Measurements from ENCODE around the gene FBXL7. TPM values are rescaled to one million over a fixed set of nuclear protein-coding genes. Genes with fewer than 3 reads are reported as not detected.

FBXL7 gene
- polyA plus RNA-seq, 1 donor from 2014 or later = 0.24 TPM

DNA sequence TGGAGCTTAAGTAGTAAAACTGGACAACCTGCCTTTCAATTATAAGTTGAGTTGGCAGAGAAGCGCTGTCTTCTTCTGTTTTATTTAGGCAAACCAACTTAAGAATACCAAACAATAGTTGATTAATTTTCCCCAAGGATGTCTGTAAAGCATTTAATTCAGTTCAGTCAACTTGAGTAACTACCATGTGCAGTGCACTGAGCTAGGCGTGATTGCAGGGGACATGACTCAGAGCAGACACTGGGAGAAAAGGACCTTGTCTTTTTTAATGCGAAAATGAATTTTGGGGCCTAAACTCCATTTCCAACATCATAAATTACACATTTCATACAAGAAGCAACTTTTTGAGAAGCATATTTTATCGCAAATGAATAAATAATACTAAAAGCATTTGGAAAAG, 66.3 kb downstream of the FBXL7 start:
- Histone ChIP-seq H2AFZ (ENCODE audit: low read depth, low read length) (no peak overlapping the region), H3K4me3 (ENCODE audit: low read length) (no peak overlapping the region), H3K9ac (ENCODE audit: low read length) (no peak overlapping the region), H3K4me2 (ENCODE audit: low read length) (no peak overlapping the region), H3K79me2 (replicated peaks; ENCODE audit: insufficient read depth, low read length) (no peaks in the 10 kb centered on the region), H3K27me3 (ENCODE audit: insufficient read depth, low read depth, low read length) (no peaks in the 10 kb centered on the region), H4K20me1 (ENCODE audit: insufficient read depth) (no peaks in the 10 kb centered on the region), H3K9me3 (ENCODE audit: low read length) (no peaks in the 10 kb centered on the region), H3K9me2 (ENCODE audit: insufficient read depth, low read length) (no peaks in the 10 kb centered on the region), H3F3A (ENCODE audit: insufficient read depth, low read length, poor library complexity, severe bottlenecking) (no peaks in the 10 kb centered on the region), H3K27ac (ENCODE audit: low read length) (no peak overlapping the region), H3K36me3 (ENCODE audit: insufficient read depth, low read length) (no peaks in the 10 kb centered on the region)
- no peak for TF ChIP-seq POLR2AphosphoS5 (IDR thresholded peaks at IDR 0.05)
- no peak for TF ChIP-seq MXI1 (conservative IDR thresholded peaks at IDR 0.05; ENCODE audit: poor library complexity, severe bottlenecking)
- no peak for TF ChIP-seq CTCF (IDR thresholded peaks at IDR 0.05; ENCODE audit: poor library complexity, severe bottlenecking)
- no peak for TF ChIP-seq RAD21 (conservative IDR thresholded peaks at IDR 0.05)

DNA sequence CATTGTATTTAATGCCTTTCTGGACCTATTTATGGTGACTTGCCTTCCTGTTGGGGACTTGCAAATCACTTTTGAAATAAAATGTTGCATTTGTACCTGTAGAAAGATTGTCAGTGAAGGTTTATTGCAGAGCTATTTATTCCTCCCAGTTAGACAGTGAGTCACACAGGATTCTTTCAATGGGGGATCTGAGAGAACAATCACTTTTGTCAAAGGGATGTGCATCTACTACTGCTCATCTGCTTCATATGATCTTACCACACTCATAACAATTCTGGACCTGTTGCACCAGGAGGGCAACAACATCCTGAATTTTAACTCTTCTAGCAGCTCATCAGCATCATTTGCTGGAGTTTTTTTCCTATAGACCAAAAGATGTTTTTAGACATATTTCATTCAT, 66.8 kb downstream of the FBXL7 start:
- H3K9ac ChIP-seq (ENCODE audit: low read length) = no peak overlapping the region
- H3K9me3 ChIP-seq (ENCODE audit: low read length) = no peaks in the 10 kb centered on the region
- no peaks in the 10 kb centered on the region for H3K9me2 ChIP-seq (ENCODE audit: insufficient read depth, low read length)
- H3K4me2 ChIP-seq (ENCODE audit: low read length) = no peak overlapping the region
- TF ChIP-seq MXI1 (conservative IDR thresholded peaks at IDR 0.05; ENCODE audit: poor library complexity, severe bottlenecking) (no peak), TAF1 (IDR thresholded peaks at IDR 0.05; ENCODE audit: low read depth) (no peak), EP300 (conservative IDR thresholded peaks at IDR 0.05; ENCODE audit: poor library complexity, severe bottlenecking) (no peak), POLR2AphosphoS5 (IDR thresholded peaks at IDR 0.05) (no peak), RAD21 (conservative IDR thresholded peaks at IDR 0.05) (no peak), CTCF (IDR thresholded peaks at IDR 0.05; ENCODE audit: poor library complexity, severe bottlenecking) (no peak), SMC3 (conservative IDR thresholded peaks at IDR 0.05; ENCODE audit: poor library complexity) (no peak), EZH2 (IDR thresholded peaks at IDR 0.05; ENCODE audit: borderline replicate concordance, insufficient read depth, low read length, poor library complexity, severe bottlenecking) (no peak)
- TF ChIP-seq, protein P1, sequence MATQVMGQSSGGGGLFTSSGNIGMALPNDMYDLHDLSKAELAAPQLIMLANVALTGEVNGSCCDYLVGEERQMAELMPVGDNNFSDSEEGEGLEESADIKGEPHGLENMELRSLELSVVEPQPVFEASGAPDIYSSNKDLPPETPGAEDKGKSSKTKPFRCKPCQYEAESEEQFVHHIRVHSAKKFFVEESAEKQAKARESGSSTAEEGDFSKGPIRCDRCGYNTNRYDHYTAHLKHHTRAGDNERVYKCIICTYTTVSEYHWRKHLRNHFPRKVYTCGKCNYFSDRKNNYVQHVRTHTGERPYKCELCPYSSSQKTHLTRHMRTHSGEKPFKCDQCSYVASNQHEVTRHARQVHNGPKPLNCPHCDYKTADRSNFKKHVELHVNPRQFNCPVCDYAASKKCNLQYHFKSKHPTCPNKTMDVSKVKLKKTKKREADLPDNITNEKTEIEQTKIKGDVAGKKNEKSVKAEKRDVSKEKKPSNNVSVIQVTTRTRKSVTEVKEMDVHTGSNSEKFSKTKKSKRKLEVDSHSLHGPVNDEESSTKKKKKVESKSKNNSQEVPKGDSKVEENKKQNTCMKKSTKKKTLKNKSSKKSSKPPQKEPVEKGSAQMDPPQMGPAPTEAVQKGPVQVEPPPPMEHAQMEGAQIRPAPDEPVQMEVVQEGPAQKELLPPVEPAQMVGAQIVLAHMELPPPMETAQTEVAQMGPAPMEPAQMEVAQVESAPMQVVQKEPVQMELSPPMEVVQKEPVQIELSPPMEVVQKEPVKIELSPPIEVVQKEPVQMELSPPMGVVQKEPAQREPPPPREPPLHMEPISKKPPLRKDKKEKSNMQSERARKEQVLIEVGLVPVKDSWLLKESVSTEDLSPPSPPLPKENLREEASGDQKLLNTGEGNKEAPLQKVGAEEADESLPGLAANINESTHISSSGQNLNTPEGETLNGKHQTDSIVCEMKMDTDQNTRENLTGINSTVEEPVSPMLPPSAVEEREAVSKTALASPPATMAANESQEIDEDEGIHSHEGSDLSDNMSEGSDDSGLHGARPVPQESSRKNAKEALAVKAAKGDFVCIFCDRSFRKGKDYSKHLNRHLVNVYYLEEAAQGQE (IDR thresholded peaks at IDR 0.05; ENCODE audit: borderline replicate concordance) = no peak
- no peaks in the 10 kb centered on the region for H3K36me3 ChIP-seq (ENCODE audit: insufficient read depth, low read length)
- H4K20me1 ChIP-seq (ENCODE audit: insufficient read depth) = no peaks in the 10 kb centered on the region
- H2AFZ ChIP-seq (ENCODE audit: low read depth, low read length) = no peak overlapping the region
- H3K27ac ChIP-seq (ENCODE audit: low read length) = no peak overlapping the region
- H3F3A ChIP-seq (ENCODE audit: insufficient read depth, low read length, poor library complexity, severe bottlenecking) = no peaks in the 10 kb centered on the region
- no peaks in the 10 kb centered on the region for H3K27me3 ChIP-seq (ENCODE audit: insufficient read depth, low read depth, low read length)
- H3K79me2 ChIP-seq (replicated peaks; ENCODE audit: insufficient read depth, low read length) = no peaks in the 10 kb centered on the region
- no peak overlapping the region for H3K4me3 ChIP-seq (ENCODE audit: low read length)
